HepG2 (cell line): ENCODE measurements around the gene SPACDR. TPM values are rescaled to one million over a fixed set of nuclear protein-coding genes. Genes with fewer than 3 reads are reported as not detected.

ENCODE experiments used
- AHR ChIP-seq: IDR thresholded peaks from 2 replicates; pipeline ENCODE4 v1.6.1; 2018; ENCODE audit warnings: missing genetic modification reagents, missing compliant biosample characterization
- FUBP1 ChIP-seq: sonication (generic); formaldehyde crosslinking; IDR thresholded peaks from 2 replicates; pipeline ENCODE4 v1.5.1; 2020; ENCODE audit warnings: missing genetic modification reagents, mild to moderate bottlenecking, borderline replicate concordance
- GATAD1 ChIP-seq: IDR thresholded peaks from 2 replicates; pipeline ENCODE4 v1.6.1; 2016; ENCODE audit warnings: missing genetic modification reagents, missing compliant biosample characterization
- KAT2B ChIP-seq: fragments of 150-350 bp; IDR thresholded peaks from 2 replicates; pipeline ENCODE4 v1.6.1; 2014; ENCODE audit warnings: low read depth, low read length, borderline replicate concordance
- KAT8 ChIP-seq: IDR thresholded peaks from 2 replicates; pipeline ENCODE4 v1.6.1; 2016; ENCODE audit warnings: missing genetic modification reagents, missing compliant biosample characterization
- MZF1 ChIP-seq: sonication (generic); formaldehyde crosslinking; IDR thresholded peaks from 2 replicates; pipeline ENCODE4 v1.8.1; 2023; ENCODE audit warnings: mild to moderate bottlenecking, missing genetic modification reagents, borderline replicate concordance
- SKI ChIP-seq: fragments of 450-650 bp; IDR thresholded peaks from one replicate; pipeline ENCODE4 v1.6.1; 2018; ENCODE audit warnings: mild to moderate bottlenecking; ENCODE audit not compliant: partially characterized antibody
- SMAD1 ChIP-seq: sonication (generic); formaldehyde crosslinking; IDR thresholded peaks from 2 replicates; pipeline ENCODE4 v1.4.0; 2020; ENCODE audit warnings: missing genetic modification reagents, low read depth, mild to moderate bottlenecking, borderline replicate concordance
- TFAP4 ChIP-seq: sonication (generic); IDR thresholded peaks from 2 replicates; pipeline ENCODE4 v1.6.1; 2016; ENCODE audit warnings: low read depth, borderline replicate concordance
- ZBTB43 ChIP-seq: sonication (generic); formaldehyde crosslinking; conservative IDR thresholded peaks from 2 replicates; pipeline ENCODE4 v1.4.0; 2020; ENCODE audit warnings: missing genetic modification reagents
- ZNF138 ChIP-seq: sonication (generic); formaldehyde crosslinking; IDR thresholded peaks from 2 replicates; pipeline ENCODE4 v1.5.0; 2020; ENCODE audit warnings: mild to moderate bottlenecking, low read depth, missing genetic modification reagents
- ZNF280D ChIP-seq: sonication (generic); formaldehyde crosslinking; IDR thresholded peaks from 2 replicates; pipeline ENCODE4 v1.5.1; 2020; ENCODE audit warnings: mild to moderate bottlenecking, missing genetic modification reagents
- ZNF576 ChIP-seq: sonication (generic); formaldehyde crosslinking; IDR thresholded peaks from 2 replicates; pipeline ENCODE4 v1.4.0; 2020; ENCODE audit warnings: mild to moderate bottlenecking, missing genetic modification reagents
- ZNF605 ChIP-seq: sonication (generic); formaldehyde crosslinking; IDR thresholded peaks from 2 replicates; pipeline ENCODE4 v1.8.0; 2022; ENCODE audit warnings: mild to moderate bottlenecking, missing genetic modification reagents
- ZSCAN5A ChIP-seq: sonication (generic); formaldehyde crosslinking; IDR thresholded peaks from 2 replicates; pipeline ENCODE4 v1.8.0; 2022; ENCODE audit warnings: mild to moderate bottlenecking, missing genetic modification reagents, borderline replicate concordance
- polyA plus RNA-seq, 8 experiments: library from polyadenylated mRNA; depleted of rRNA in 3 of 8; stranded (reverse) in 7 of 8; unstranded in 1 of 8; fragments of >200 nt; fragmentation: Illumina TruSeq in 4 of 8; extraction: Trizol in 4 of 8; gene quantifications; 2 replicates each; pipeline versions ENCODE4 v1.2.1 to v1.2.3, GENCODE V29; 2011 to 2016; ENCODE audit warnings: low read depth in 4 of 8, missing spikeins in 1 of 8, mixed read lengths in 1 of 8; ENCODE audit not compliant: insufficient read depth in 1 of 8
- total RNA-seq, 5 experiments: library from RNA; depleted of rRNA; stranded (reverse); fragments of >200 nt; fragmentation: Illumina TruSeq; extraction: Trizol; gene quantifications; 2 replicates each; pipeline ENCODE4 v1.2.3, GENCODE V29; 2016; ENCODE audit warnings: low read depth in 1 of 5

The SPACDR gene
- total and polyA plus RNA-seq, 2 of the 13 experiments (the other 11 are each of a cell fraction or from before 2014, with no cell fraction given): 0.41 TPM; not detected in 1

- TF ChIP-seq TFAP4: no peak; the same call in 1 of the 2 replicates
- no peak; the same call in 1 of the 2 replicates for TF ChIP-seq KAT8
- TF ChIP-seq ZNF280D (CRISPR knock-in tag): no peak
- TF ChIP-seq ZNF605 (CRISPR knock-in tag): no peak
- 0 out of 2 replicates have a peak, but pooled peaks have one; percentile 47 for TF ChIP-seq SMAD1
- TF ChIP-seq ZBTB43 (CRISPR knock-in tag): peak; percentile 82
- no peak for TF ChIP-seq ZNF576 (CRISPR knock-in tag)
- no peak for TF ChIP-seq FUBP1 (CRISPR knock-in tag)
- TF ChIP-seq ZNF138: no peak
- TF ChIP-seq AHR (CRISPR knock-in tag): no peak
- TF ChIP-seq ZSCAN5A (CRISPR knock-in tag): no peak
- TF ChIP-seq SKI: no peak
- no peak for TF ChIP-seq GATAD1
- no peak for TF ChIP-seq KAT2B
- no peak for TF ChIP-seq MZF1 (CRISPR knock-in tag)
Observed at GRCh38 chr7:100493476-100494264, 29.6 kb upstream of the SPACDR start (continued).
